HG02571 (cell line): ENCODE measurements around the gene SLC25A36.
"Not testable (repeated sequence)": the region's sequence is repeated elsewhere in the genome, so short reads cannot be mapped to it uniquely, and the experiment has no call there.

Source experiments
- ATAC-seq: cut with Tn5 transposase; IDR thresholded peaks from one replicate; pipeline ENCODE4 v1.9.1; 2021; ENCODE audit warnings: mild to moderate bottlenecking, moderate library complexity; ENCODE audit not compliant: unreplicated experiment

Gene SLC25A36

GRCh38 chr3:140987792-140988191, 46.2 kb downstream of the SLC25A36 start:
- not testable (repeated sequence) for ATAC-seq

GRCh38 chr3:140994316-140994715, 52.7 kb downstream of the SLC25A36 start:
- ATAC-seq: no peak

GRCh38 chr3:140994861-140995260, 53.2 kb downstream of the SLC25A36 start:
- ATAC-seq: not testable (repeated sequence)

GRCh38 chr3:140995881-140996280, 54.2 kb downstream of the SLC25A36 start:
- no peak for ATAC-seq

- ATAC-seq: peak; percentile 59
These were observed 58.5 kb downstream of the SLC25A36 start for GRCh38 chr3:141000027-141000663.

GRCh38 chr3:141000686-141001085, 59.0 kb downstream of the SLC25A36 start:
- no peak for ATAC-seq

DNA sequence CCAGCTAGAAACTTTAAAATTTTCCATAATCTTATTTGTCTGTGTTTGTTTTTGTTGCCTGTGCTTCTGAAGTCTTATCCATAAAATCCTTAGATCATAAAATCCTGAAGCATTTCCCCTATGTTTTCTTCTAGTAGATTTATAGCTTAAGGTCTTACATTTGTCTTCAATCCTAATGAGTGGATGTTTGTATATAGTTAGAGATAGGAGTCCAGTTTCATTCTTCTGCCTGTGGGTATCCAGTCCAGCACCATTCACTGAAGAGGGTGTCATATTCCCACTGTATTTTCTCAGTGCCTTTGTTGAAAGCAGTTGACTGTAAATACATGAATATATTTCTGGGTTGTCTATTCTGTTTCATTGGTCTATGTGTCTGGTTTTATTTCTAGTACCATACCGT, 64.7 kb downstream of the SLC25A36 start:
- no peak for ATAC-seq

- ATAC-seq: no peak
These were observed 67.9 kb downstream of the SLC25A36 start for GRCh38 chr3:141009496-141009895.

DNA sequence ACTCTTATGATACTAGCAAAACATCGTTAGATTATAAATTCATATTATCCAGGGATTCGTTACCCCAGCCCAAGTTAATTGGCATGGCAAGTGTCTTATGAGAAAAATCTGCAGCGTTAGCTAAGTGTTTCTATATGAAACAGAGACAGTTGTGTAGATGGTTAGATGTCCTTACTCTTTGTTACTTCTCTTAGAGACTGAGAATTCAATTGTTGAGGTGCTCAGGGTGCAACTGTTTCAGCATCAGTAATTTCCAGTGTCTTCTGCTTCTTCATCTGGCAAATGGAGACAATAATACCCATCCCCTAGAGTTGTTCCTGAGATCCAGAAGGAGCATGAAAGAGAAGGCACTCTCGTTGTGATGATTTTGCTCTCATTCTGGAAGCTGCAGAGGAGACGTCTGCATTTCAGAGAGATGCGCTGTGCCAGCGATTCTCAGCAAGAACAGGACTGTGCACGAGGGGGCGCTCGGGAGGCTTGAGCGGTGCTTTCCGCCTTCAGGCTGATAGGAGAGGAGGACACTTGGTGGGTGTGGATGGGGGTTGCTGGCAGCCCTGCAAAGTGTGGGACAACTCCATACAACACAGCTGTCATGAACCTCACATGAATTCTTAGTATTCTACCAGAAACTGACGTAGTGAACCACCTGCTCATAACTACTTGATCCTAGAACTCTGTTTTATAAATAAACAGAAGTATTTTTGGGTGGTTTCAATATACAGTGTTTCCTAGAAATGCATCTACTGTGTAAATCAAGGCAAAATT, 69.8 kb downstream of the SLC25A36 start:
- ATAC-seq: peak; percentile 97

DNA sequence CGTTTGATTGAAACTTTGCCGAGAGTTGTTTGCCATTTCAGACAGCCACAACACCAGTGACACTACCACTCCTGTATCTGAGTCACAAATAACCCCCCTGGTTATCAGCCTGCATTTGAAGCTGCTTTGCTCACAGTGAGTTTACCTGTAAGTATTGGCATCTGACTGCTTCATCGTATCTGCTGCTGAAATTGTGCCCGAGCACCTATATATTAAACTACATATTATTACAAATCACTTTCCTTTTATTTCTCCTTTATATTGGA, 70.3 kb downstream of the SLC25A36 start:
- ATAC-seq: peak; percentile 22

- no peak for ATAC-seq
These were observed 70.9 kb downstream of the SLC25A36 start for GRCh38 chr3:141012571-141012970.

DNA sequence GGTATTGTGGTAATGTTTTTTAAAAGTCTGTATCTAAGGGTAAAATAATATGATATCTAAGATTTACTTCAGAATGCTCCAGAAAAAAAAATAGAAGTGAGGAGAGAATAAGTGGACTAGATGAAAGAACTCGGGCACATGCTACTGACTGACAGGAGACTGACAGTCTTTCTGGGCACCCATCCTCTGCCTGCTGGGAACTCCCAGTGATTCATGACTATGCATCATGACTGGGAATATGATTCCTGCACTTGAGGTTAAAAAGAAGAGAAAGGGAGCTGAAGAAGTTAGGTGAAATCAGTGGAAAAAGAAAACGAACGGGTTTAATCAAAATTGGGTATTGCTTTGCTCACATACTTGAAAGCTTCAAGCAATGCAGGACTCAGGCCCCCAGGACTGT, 73.8 kb downstream of the SLC25A36 start:
- no peak for ATAC-seq

DNA sequence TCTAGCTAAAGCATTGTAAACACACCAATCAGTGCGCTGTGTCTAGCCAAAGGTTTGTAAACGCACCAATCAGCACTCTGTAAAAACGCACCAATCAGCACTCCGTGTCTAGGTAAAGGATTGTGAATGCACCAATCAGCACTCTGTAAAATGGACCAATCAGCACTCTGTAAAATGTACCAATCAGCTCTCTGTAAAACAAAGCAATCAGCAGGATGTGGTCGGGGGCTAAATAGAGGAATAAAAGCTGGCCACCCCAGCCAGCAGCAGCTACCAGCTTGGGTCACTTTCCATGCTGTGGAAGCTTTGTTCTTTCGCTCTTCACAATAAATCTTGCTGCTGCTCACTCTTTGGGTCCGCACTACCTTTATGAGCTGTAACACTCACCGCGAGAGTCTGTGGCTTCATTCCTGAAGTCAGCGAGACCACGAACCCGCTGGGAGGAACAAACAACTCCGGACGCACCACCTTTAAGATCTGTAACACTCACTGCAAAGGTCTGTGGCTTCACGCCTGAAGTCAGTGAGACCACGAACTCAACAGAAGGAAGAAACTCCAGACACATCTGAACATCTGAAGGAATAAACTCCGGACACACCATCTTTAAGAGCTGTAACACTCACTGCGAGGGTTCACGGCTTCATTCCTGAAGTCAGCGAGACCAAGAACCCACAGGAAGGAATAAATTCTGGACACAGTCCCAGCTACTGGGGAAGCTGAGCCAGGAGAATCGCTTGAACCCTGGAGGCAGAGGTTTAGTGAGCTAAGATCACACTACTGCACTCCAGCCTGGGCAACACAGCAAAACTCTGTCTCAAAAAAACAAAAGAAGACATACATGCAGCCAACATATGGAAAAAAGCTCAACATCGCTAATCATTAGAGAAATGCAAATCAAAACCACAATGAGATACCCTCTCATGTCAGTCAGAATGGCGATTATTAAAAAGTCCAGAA, 76.0 kb downstream of the SLC25A36 start:
- ATAC-seq: not testable (repeated sequence)

DNA sequence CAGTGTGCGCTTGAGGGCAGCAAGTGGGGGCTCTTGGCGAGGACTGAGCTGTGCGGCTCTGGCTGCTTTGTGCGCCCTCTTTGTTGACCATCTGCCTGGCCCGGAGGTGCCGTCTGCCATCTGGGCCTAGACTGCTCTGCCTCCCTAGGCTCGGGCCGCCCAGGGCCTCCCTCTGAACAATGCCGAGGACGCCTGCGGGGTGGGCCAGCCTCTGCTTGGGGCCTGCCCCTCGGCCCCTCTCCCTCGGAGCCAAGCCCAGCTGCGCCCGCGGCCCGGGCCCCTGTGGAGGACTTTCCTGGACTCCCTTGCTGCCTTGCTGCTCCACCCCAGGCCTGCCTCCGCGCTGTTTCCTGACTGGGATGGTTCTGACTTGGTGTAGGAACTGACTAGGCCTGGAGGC, 77.6 kb downstream of the SLC25A36 start:
- ATAC-seq: no peak

- no peak for ATAC-seq
These were observed 78.7 kb downstream of the SLC25A36 start for GRCh38 chr3:141020143-141020830.

GRCh38 chr3:141021261-141021660, 79.6 kb downstream of the SLC25A36 start:
- no peak for ATAC-seq
